Measurements from ENCODE around the gene UROC1.

DNA sequence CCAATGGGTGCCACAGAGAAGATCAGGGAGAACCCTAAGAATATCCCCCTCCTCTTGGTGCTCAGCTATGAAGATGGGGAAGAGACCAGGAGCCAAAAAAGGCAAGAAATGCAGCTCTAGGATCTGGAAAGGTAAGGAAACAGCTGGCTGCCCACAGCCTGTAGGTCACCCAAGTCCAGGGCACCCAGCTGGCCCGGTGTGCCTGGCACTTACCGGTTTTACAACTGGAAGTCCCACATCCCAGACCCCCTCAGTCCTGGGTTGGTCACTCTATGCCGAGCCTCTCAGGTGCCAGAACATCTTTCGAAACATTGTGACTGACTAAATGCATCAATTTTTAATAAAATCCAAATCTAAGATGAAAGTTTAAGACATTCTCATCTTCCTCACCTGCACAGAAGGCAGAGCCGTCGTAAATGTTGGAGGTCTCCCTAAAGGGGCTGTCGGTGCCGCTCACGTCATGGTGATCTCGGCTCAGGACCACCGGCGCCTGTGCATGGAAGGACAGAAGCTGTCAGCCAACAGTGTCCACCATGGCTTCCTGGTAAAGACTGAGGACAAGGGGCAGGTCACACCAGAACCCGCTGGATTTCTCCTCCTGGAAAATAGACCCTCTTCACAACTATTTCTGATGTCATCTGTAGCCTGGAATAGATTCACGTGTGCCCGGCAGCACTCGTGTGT is 28.5 kb downstream of the UROC1 start:
- no peak for TF ChIP-seq POLR2A (IDR thresholded peaks at IDR 0.05; ENCODE audit: low read depth, low read length)
- TF ChIP-seq SPI1 (IDR thresholded peaks at IDR 0.05; ENCODE audit: low read depth, low read length) = no peak
- TF ChIP-seq POLR2AphosphoS5 (IDR thresholded peaks at IDR 0.05; ENCODE audit: low read depth, low read length) = no peak
- TF ChIP-seq TAF1 (IDR thresholded peaks at IDR 0.05; ENCODE audit: low read depth, low read length) = no peak
- TF ChIP-seq PAX5 (IDR thresholded peaks at IDR 0.05; ENCODE audit: insufficient read depth, low read length, severe bottlenecking) = no peak
- TF ChIP-seq POU2F2 (IDR thresholded peaks at IDR 0.05; ENCODE audit: low read depth, low read length) = no peak

All from GM12891 (cell line).